ENCODE data around the gene SIDT1.

SIDT1 gene

GRCh38 chr3:113546414-113546893 lies 14.1 kb downstream of the SIDT1 start:
- peak; percentile 40 for DNase-seq

- no peak for DNase-seq
Measured at GRCh38 chr3:113548501-113548900, 16.1 kb downstream of the SIDT1 start.

GRCh38 chr3:113551820-113552219 lies 19.5 kb downstream of the SIDT1 start:
- no peak for DNase-seq

GRCh38 chr3:113552851-113553250 lies 20.5 kb downstream of the SIDT1 start:
- peak; percentile 21 for DNase-seq

GRCh38 chr3:113555138-113555537 lies 22.8 kb downstream of the SIDT1 start:
- no peak for DNase-seq

- DNase-seq: no peak
Measured at GRCh38 chr3:113556316-113556945, 24.1 kb downstream of the SIDT1 start.

GRCh38 chr3:113556946-113557335 lies 24.6 kb downstream of the SIDT1 start:
- DNase-seq: no peak

- no peak for DNase-seq
Measured at GRCh38 chr3:113557374-113557773, 25.0 kb downstream of the SIDT1 start.

GRCh38 chr3:113559009-113559408 lies 26.7 kb downstream of the SIDT1 start:
- no peak for DNase-seq

GRCh38 chr3:113560271-113560670 lies 27.9 kb downstream of the SIDT1 start:
- DNase-seq: no peak

GRCh38 chr3:113560831-113561623 lies 28.7 kb downstream of the SIDT1 start:
- no peak for DNase-seq

GRCh38 chr3:113565555-113565954 lies 33.2 kb downstream of the SIDT1 start:
- no peak for DNase-seq

GRCh38 chr3:113570158-113570557 lies 37.8 kb downstream of the SIDT1 start:
- DNase-seq: no peak

- DNase-seq: no peak
Measured at GRCh38 chr3:113571360-113571759, 39.0 kb downstream of the SIDT1 start.

- no peak for DNase-seq
Measured at GRCh38 chr3:113573728-113574127, 41.4 kb downstream of the SIDT1 start.

GRCh38 chr3:113574213-113574612 lies 41.9 kb downstream of the SIDT1 start:
- DNase-seq: no peak

GRCh38 chr3:113575206-113575605 lies 42.9 kb downstream of the SIDT1 start:
- no peak for DNase-seq

GRCh38 chr3:113585228-113585627 lies 52.9 kb downstream of the SIDT1 start:
- no peak for DNase-seq

GRCh38 chr3:113585720-113586119 lies 53.4 kb downstream of the SIDT1 start:
- DNase-seq: no peak

GRCh38 chr3:113588806-113589205 lies 56.5 kb downstream of the SIDT1 start:
- no peak for DNase-seq

GRCh38 chr3:113589971-113590370 lies 57.6 kb downstream of the SIDT1 start:
- no peak for DNase-seq

GRCh38 chr3:113590983-113591382 lies 58.6 kb downstream of the SIDT1 start:
- no peak for DNase-seq

- DNase-seq: no peak
Measured at GRCh38 chr3:113594066-113594465, 61.7 kb downstream of the SIDT1 start.

GRCh38 chr3:113597596-113598354 lies 65.4 kb downstream of the SIDT1 start:
- DNase-seq: no peak

Data from RPMI8226 (cell line).